Epithelial cell of prostate (primary cell): ENCODE results near the gene GPC4.

ENCODE experiments used
- DNase-seq: peaks from one replicate; pipeline ENCODE4 v3.0.0-alpha.2; 2011; ENCODE audit warnings: low read depth, low spot score
- H3K27ac ChIP-seq: fragments of 450-650 bp; 2 replicates; pipeline ENCODE4 v1.5.1; 2017; ENCODE audit warnings: mild to moderate bottlenecking

The GPC4 gene

GRCh38 chrX:133412665-133413064 is 2.6 kb downstream of the GPC4 start:
- no peak for DNase-seq
- H3K27ac ChIP-seq, result no peak overlapping the region

- no peak for DNase-seq
- H3K27ac ChIP-seq, result no peak overlapping the region
These were observed 3.0 kb downstream of the GPC4 start for GRCh38 chrX:133412246-133412645.

DNA sequence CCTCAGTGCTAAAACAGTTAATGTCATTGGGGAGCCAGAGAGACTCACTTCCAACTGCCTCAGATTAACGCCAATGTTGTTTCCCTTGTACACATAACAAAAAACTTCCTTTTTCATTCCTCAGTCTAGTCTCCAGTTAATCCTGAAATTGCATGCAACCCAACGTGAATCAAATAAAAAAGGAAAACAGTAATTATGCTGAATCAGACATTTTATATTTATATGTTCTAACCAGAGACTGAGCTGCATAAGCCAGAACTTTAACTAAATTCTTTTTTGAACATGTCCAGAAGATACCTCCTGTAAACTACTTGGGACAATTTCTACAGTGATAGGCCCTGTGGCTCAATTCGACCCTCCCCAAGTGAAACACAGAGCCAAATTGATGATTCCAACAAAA is 4.7 kb downstream of the GPC4 start:
- DNase-seq, result no peak
- H3K27ac ChIP-seq, result no peak overlapping the region

- DNase-seq, result no peak
- no peak overlapping the region for H3K27ac ChIP-seq
These were observed 9.6 kb downstream of the GPC4 start for GRCh38 chrX:133405498-133406185.

GRCh38 chrX:133403984-133404383 is 11.3 kb downstream of the GPC4 start:
- DNase-seq, result no peak
- no peak overlapping the region for H3K27ac ChIP-seq

DNA sequence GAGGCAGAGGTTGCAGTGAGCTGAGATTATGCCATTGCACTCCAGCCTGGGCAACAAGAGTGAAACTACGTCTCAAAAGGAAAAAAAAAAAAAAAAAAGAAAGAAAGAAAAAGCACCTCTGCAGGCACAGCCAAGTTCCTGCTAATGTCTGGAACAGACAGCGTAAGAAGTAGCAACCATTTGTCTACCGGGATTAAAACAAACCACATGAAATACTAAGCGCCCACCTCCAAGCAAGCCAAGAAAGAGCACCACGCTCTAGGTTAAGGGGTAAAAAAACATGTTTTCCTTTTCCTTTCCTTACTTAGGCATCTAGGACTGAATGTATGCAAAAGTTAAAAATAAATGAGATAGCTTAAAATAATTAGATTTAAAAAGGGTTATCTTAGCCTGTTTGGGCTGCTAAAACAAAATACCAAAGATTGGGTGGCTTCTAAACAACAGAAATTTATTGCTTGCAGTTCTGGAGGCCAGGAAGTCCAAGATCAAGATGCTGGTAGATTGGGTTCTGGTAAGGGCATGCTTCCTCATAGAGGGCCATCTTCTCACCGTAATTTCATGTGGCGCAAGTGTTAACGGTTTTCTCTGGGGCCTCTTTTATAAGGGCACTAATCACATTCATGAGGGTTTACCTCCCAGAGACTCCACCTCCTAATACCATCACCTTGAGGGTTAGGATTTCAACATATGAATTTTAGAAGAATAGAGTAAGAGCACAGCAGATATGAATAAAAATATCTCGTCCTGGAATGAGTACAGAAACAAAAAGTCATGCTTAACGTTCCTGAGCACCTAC is 12.3 kb downstream of the GPC4 start:
- no peak for DNase-seq
- H3K27ac ChIP-seq, result no peak overlapping the region

DNA sequence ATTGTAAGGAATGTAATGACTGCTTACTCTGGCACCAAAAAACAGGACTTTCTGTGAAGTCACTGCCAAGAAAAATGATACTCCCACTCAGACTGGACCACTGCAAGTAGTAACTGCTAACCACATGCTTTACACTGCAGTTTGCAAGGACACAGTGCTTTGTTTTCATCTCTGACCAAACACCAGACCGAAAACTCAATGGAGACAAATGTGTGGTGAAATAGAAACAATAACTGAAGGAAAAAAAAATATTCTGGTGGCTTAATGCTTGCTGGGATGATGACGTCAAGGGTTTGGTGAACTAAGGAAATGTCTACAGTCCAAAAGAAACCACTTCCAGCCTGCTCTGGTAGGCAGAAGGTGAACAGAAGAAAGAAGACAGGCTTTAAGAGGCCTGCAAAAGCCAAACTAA is 13.2 kb downstream of the GPC4 start:
- no peak for DNase-seq
- no peak overlapping the region for H3K27ac ChIP-seq

GRCh38 chrX:133401536-133401935 is 13.8 kb downstream of the GPC4 start:
- H3K27ac ChIP-seq, result no peak overlapping the region
- no peak for DNase-seq

- no peak overlapping the region for H3K27ac ChIP-seq
- DNase-seq, result no peak
These were observed 15.9 kb downstream of the GPC4 start for GRCh38 chrX:133399411-133399810.

DNA sequence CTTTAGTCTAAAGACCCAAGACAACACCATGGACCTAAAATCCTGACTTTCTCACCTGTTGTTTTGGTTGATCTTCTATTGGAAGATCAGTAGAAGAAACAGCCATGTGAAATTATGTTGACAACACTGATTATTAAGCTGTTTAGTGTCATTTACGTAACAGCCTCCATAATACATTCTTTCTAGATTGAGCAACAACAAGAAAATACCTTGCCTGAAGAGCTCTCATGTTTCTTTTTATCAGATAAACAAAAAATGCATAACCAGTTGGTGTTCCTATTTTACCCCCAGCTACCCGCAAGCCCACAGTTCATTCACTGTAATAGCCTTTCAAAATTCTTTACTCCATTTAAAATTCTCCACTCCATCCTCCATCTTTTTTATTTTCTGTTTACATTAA is 20.5 kb downstream of the GPC4 start:
- DNase-seq, result no peak
- no peak overlapping the region for H3K27ac ChIP-seq

DNA sequence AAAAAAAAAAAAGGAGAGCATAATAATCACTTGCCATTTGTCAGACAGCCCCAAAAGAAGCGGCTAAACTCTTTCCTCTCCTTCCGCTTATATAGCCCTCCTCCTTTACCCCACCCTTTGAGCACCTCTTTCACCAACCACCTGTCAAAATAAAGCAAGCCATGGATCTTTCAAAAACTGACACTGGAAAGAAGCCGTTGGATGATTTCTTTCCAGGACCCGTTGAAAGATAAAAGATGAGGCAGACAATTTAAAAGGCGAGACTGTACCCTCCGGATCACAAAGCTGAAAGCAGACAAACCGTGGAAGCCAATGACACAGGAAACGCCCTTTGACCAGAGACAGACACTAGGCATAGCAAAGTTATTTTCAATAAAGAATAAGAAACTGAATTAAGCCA is 22.6 kb downstream of the GPC4 start:
- no peak for DNase-seq
- no peak overlapping the region for H3K27ac ChIP-seq

DNA sequence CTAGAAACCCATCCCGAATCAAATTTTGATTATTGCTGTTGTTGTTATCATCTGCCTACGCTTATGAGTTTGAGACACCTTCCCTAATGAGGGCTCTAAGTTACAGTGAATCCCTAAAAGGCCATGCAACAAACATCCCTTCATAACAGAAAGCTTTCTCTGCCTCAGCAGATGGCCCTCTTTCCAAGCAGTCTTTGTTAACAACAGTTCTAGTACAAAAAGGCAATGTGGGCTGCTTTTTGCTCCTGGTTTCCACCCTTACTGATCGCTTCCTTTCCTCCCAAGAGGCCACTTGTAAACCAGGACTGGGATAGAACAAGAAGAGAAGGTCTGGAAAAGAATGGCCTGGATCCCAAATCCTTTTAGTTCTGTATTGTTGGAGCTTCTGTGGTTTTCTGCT is 24.2 kb downstream of the GPC4 start:
- no peak for DNase-seq
- no peak overlapping the region for H3K27ac ChIP-seq

GRCh38 chrX:133390676-133391075 is 24.6 kb downstream of the GPC4 start:
- DNase-seq, result no peak
- H3K27ac ChIP-seq, result no peak overlapping the region

GRCh38 chrX:133389975-133390374 is 25.3 kb downstream of the GPC4 start:
- no peak for DNase-seq

GRCh38 chrX:133384454-133384853 is 30.8 kb downstream of the GPC4 start:
- no peak overlapping the region for H3K27ac ChIP-seq
- no peak for DNase-seq

More at GRCh38 chrX:133389975-133390374, 25.3 kb downstream of the GPC4 start:
- H3K27ac ChIP-seq, result no peak overlapping the region

GRCh38 chrX:133380711-133381619 is 34.3 kb downstream of the GPC4 start:
- H3K27ac ChIP-seq, result no peak overlapping the region

GRCh38 chrX:133376422-133376821 is 38.9 kb downstream of the GPC4 start:
- H3K27ac ChIP-seq, result no peak overlapping the region
- DNase-seq, result no peak

More at GRCh38 chrX:133380711-133381619, 34.3 kb downstream of the GPC4 start:
- no peak for DNase-seq

- H3K27ac ChIP-seq, result no peak overlapping the region
- DNase-seq, result no peak
These were observed 39.5 kb downstream of the GPC4 start for GRCh38 chrX:133375615-133376340.

- no peak for DNase-seq
- no peak overlapping the region for H3K27ac ChIP-seq
These were observed 40.4 kb downstream of the GPC4 start for GRCh38 chrX:133374874-133375387.
